Activated CD8-positive, alpha-beta memory T cell treated with anti-CD3 and anti-CD28 coated beads, Interleukin-2, amount 50 U/mL, for 1 hour (primary cell): ENCODE measurements around the gene UNC80.

Source experiments
- DNase-seq: peaks from one replicate; pipeline ENCODE4 v3.0.0-alpha.2; 2020; ENCODE audit errors: extremely low read depth

UNC80 gene

GRCh38 chr2:209970711-209971110 lies 199.1 kb downstream of the UNC80 start:
- DNase-seq, result no peak

DNA sequence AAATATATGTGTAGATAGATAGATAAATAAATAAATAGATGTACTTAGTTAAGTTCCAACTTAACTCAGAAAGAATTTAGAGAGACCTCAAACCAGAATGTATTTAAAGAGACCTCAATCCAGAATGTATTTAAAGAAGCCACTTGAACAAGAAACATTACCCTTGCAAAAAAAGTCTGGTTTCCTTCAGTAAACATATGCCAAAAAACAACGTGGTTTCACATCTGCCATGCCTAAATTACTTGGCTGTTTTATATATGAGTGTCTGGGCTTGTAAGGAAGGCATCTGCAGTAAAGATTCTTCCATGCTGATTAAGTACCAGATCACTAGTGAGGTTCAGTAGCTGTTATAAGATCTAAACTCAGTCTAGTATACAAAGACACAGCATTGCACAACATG lies 201.7 kb downstream of the UNC80 start:
- DNase-seq, result no peak

DNA sequence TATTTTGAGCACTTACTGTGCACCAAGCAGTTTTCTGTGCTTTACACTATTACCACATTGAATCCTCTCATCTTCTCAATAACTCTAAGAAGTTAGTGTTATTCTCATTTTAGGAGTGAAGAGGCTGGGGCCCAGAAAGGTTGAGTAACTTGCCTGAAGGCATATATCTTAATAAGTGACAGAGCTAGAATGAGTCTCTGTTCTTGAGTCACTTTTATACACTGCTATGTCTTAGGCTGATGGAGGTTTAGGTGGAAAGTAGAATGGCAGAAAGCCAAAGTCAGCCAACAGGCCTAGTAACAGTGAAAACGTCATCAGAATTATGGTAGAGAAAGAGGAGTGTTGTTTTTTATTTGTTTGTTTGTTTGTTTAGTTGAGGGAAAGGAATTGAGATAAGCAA lies 202.9 kb downstream of the UNC80 start:
- DNase-seq, result no peak

- no peak for DNase-seq
Measured at GRCh38 chr2:209976698-209977385, 205.2 kb downstream of the UNC80 start.

- DNase-seq, result no peak
Measured at GRCh38 chr2:209977386-209978239, 206.0 kb downstream of the UNC80 start.

GRCh38 chr2:209984291-209984690 lies 212.7 kb downstream of the UNC80 start:
- DNase-seq, result no peak

- no peak for DNase-seq
Measured at GRCh38 chr2:209985874-209986273, 214.2 kb downstream of the UNC80 start.

GRCh38 chr2:209986415-209986814 lies 214.8 kb downstream of the UNC80 start:
- DNase-seq, result no peak

DNA sequence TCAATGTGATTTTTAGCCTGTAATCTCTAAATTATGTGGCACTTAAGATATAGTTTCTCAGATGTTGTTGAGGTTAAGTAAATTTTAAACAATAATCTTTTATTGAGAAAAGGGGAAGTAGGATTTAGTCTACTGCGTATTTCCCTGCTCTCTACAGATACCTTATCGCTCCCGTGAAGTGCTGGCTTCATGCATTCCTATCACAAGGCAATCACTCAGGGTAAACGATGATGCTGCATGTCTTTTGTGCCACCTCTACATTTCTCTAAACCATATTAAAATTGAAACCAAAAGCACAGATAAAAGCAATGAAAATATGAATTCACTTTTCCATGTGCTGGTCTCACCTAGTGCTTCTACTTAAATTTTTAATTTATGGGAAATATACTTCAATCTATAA lies 216.4 kb downstream of the UNC80 start:
- no peak for DNase-seq

- DNase-seq, result no peak
Measured at GRCh38 chr2:209990838-209991237, 219.2 kb downstream of the UNC80 start.

GRCh38 chr2:209993968-209994367 lies 222.3 kb downstream of the UNC80 start:
- no peak for DNase-seq

DNA sequence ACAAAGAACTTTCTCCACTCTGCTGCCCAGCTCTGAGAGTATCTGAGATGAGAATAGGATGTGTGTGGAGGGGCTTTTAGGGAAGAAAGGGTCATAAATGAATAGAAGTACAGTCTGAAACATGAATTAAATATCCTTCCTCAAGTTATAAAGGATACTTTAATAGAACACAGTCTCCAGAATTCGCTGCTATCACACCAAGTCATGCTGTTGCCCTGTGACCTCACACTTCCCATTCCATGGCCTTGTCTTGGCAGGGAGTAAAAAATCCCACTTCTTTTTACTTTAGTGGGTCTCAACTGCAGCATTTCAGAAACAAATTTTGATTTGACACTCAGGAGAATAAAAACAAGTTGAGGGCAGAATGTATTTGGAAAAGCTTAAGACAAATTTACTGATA lies 227.0 kb downstream of the UNC80 start:
- DNase-seq, result no peak

DNA sequence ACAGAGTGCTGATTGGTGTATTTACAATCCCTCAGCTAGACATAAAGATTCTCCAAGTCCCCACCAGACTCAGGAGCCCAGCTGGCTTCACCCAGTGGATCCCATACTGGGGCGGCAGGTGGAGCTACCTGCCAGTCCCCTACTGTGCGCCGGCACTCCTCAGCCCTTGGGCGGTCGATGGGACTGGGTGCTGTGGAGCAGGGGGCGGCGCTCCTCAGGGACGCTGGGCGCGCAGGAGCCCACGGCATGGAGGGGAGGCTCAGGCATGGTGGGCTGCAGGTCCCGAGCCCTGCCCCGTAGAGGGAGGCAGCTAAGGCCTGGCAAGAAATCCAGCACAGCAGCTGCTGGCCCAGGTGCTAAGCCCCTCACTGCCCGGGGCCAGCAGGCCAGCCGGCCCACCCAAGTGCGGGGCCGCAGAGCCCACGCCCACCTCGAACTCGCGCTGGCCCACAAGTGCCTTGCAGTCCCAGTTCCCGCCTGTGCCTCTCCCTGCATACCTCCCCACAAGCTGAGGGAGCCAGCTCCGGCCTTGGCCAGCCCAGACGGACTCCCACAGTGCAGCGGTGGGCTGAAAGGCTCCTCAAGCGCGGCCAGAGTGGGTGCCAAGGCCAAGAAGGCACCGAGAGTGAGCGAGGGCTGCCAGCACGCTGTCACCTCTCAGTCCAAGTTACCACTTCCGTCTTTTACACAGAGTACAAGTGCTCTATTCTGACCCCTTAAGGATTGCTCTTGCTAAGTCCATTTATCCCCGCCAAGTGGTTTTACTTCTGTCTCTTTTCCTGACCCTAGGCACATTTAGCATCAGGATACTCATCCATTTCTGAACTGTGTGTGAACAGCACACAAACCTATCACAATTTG lies 229.1 kb downstream of the UNC80 start:
- no peak for DNase-seq

- peak; percentile 89 for DNase-seq
Measured at GRCh38 chr2:210002158-210003157, 230.8 kb downstream of the UNC80 start, which contains the start of gene RPE. Gene RPE, plus strand, starts transcription at chr2:210002638. Its CDS starts 24 bp downstream, at chr2:210002662.

DNA sequence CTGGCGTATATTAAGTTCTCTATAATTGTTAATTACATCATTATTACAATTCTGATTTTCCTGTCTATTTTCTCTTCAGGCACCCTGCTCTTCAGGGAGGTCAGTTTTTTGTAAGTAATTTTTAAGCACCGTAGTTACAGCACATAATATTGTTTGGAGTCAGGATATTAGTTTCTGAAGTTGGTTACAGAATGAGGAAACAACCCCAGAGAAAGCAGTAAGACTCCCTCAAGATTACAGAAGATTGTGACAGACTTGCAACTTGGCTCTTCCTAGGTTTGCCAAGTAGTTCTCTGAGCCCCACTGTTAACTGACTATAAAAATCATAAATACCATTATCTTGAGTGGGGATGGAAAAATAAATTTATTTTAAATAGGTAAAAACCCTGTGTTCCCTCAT lies 231.7 kb downstream of the UNC80 start:
- no peak for DNase-seq

DNA sequence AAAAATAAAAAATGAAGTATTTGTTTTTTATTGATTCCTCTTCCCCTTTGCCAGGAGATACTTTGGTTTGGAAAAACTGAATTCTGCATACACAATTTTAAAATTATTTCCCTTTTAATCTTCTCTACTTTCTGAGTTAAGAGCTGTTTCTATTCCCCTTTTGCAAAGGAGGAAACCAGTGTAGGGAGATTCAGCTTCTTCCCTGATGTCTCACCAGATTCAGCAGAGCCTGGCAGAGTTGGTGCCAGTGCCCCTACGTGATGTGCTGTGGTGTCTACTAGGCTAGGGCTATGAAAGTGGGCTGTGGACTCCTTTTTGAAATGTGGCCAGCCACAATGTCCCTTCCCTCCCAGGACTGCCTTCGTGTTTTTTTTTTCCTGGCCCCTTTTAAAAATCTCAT lies 233.2 kb downstream of the UNC80 start:
- DNase-seq, result no peak

DNA sequence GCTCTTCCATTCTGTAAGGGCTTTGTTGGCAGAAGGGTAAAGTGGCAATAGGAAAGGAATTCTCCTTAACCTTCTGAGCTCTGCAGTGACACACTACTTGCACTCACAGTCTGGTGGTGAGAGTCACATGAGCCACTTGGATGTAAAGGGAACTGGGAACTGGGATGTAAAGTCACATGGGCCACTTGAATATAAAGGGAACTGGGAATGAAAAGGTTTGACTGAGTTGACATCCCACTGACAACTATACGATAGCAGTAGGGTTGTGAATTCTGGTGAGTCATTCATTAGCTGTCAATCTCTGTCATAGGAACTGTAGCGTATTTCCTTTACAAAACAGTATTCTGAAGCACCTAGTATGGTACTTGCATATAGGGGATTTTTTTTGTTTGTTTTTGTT lies 236.3 kb downstream of the UNC80 start:
- no peak for DNase-seq

- DNase-seq, result no peak
Measured at GRCh38 chr2:210009126-210009525, 237.5 kb downstream of the UNC80 start.

DNA sequence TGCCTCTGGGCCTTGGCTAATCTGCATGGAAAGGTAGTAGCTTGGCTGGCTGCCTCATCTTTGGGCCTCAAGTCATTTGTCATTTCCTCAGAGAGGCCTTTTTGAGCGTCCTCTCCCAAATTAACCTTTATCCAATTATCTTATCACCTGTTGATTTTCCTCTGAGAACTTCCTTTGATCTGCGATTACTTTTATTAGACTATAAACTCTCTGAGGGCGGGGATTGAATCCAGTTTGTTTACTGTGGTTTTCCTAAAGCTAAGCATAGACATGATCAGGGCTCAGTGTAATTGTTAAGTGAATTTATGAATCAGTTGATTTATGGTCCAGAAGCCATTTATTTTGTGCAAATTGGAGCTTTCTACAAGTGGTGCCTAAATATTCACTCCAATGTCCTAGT lies 238.3 kb downstream of the UNC80 start:
- DNase-seq, result no peak

- no peak for DNase-seq
Measured at GRCh38 chr2:210020138-210020537, 248.5 kb downstream of the UNC80 start.

DNA sequence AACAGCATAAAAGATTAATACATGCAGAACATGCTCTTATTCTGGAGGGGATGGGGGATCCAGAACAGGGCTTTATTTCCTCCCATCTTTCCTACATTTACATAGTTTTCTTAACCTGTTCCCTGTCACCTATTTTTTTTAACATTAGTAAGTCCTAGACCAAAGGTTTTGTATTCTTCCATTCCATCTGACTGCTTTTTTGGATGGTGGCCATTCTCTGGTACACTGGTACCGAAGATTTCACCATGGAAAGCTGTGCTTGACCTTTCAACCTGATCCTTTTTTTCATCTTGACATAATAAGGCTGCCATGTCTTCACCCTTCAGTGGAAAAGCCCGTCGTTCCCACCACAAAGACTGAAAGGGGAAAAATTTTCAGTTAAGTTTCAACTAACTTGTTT lies 251.2 kb downstream of the UNC80 start:
- DNase-seq, result no peak
